ENCODE measurements around the gene OR2W1.

- no peak for TF ChIP-seq CTCF (IDR thresholded peaks at IDR 0.05)
- no peak for TF ChIP-seq POLR2A (IDR thresholded peaks at IDR 0.05; ENCODE audit: low read depth)
- no peak for TF ChIP-seq EP300 (IDR thresholded peaks at IDR 0.05)
Measured at GRCh38 chr6:29082457-29082856, 37.5 kb upstream of the OR2W1 start.
